HCT116 (cell line): ENCODE measurements around the gene DNAH10. TPM values are rescaled to one million over a fixed set of nuclear protein-coding genes. Genes with fewer than 3 reads are reported as not detected.

Source experiments
- ATAC-seq: fragments of 200-7000 bp; cut with Tn5 transposase; 2 replicates; pipeline ENCODE4 v1.9.1; 2020; ENCODE audit warnings: mild to moderate bottlenecking, moderate library complexity
- BruUV-seq: library from RNA; stranded (reverse); fragments of 400-500 nt; replicated peaks from 2 replicates; lab custom pipeline; 2021; lab: Mats Ljungman, UMichigan
- CTCF ChIA-PET: fragments of 300-600 bp; sonication (Branson Sonifier 250); formaldehyde crosslinking; loops from one replicate; lab custom pipeline; 2021; ENCODE audit warnings: antibody characterized with exemption; lab: Charles Lee
- POLR2A ChIA-PET: fragments of 300-600, 350-600 bp; sonication (Branson Sonifier 250); formaldehyde crosslinking; loops from one replicate; lab custom pipeline; 2021; ENCODE audit warnings: antibody characterized with exemption; lab: Charles Lee
- RAD21 ChIA-PET, 2 experiments: fragments of 300-600 bp; sonication (Branson Sonifier 250); formaldehyde crosslinking; loops; one replicate each; lab custom pipeline; 2023; ENCODE audit warnings: low total read pairs in 2 of 2; ENCODE audit not compliant: uncharacterized antibody in 2 of 2, unreplicated experiment in 2 of 2, low non-redundant PET in 1 of 2; lab: Charles Lee
- DNase-seq: peaks from one replicate; pipeline ENCODE4 v3.0.0-alpha.2; 2010; ENCODE audit warnings: low read depth, low spot score
- H2AFZ ChIP-seq: fragments of 200-600 bp; shearing (Covaris generic), sonication (generic); 2 replicates; pipeline ENCODE4 v1.6.1; 2017; ENCODE audit warnings: low read depth, mixed run types, mixed read lengths, antibody characterized with exemption, low read length; ENCODE audit not compliant: poor library complexity, severe bottlenecking
- H3K27ac ChIP-seq: 2 replicates; pipeline ENCODE4 v1.5.1; 2012; ENCODE audit warnings: low read depth, low read length
- H3K27me3 ChIP-seq: fragments of 200-600 bp; sonication (generic); 2 replicates; pipeline ENCODE4 v1.6.1; 2016; ENCODE audit warnings: mixed run types, low read length, mixed read lengths; ENCODE audit not compliant: insufficient read depth
- H3K36me3 ChIP-seq, 2 experiments: fragments of 200-500 bp in 1 of 2; fragments of 200-600 bp in 1 of 2; sonication (Bioruptor generic) in 1 of 2; sonication (generic) in 1 of 2; 2 replicates each; pipeline versions ENCODE4 v1.5.1 to v1.6.1; 2014 to 2016; ENCODE audit warnings: low read length in 2 of 2, inconsistent platforms in 1 of 2, mixed read lengths in 1 of 2, mixed run types in 1 of 2; ENCODE audit not compliant: insufficient read depth in 2 of 2, control insufficient read depth in 1 of 2
- H3K4me1 ChIP-seq, 2 experiments: fragments of 200-600 bp in 1 of 2; sonication (generic) in 1 of 2; 2 replicates each; pipeline versions ENCODE4 v1.5.1 to v1.6.1; 2012 to 2017; ENCODE audit warnings: low read length in 2 of 2, inconsistent platforms in 1 of 2, mild to moderate bottlenecking in 1 of 2, mixed read lengths in 1 of 2, mixed run types in 1 of 2, moderate library complexity in 1 of 2; ENCODE audit not compliant: insufficient read depth in 2 of 2, control insufficient read depth in 1 of 2
- H3K4me2 ChIP-seq: fragments of 200-600 bp; sonication (generic); 2 replicates; pipeline ENCODE4 v1.6.1; 2017; ENCODE audit warnings: mixed run types, low read length, mixed read lengths
- H3K4me3 ChIP-seq, 2 experiments: fragments of 200-600 bp in 1 of 2; sonication (generic) in 1 of 2; replicated peaks in 1 of 2; 2 replicates each; pipeline ENCODE4 v1.5.1; 2011 to 2016; ENCODE audit warnings: low read length in 2 of 2, control low read depth in 1 of 2, low read depth in 1 of 2, mild to moderate bottlenecking in 1 of 2, mixed read lengths in 1 of 2, mixed run types in 1 of 2
- H3K79me2 ChIP-seq: fragments of 200-600 bp; sonication (generic); 2 replicates; pipeline ENCODE4 v1.6.1; 2017; ENCODE audit warnings: mild to moderate bottlenecking, mixed run types, low read length, moderate library complexity, mixed read lengths; ENCODE audit not compliant: insufficient read depth
- H3K9ac ChIP-seq: fragments of 200-600 bp; sonication (generic); 2 replicates; pipeline ENCODE4 v1.6.1; 2016; ENCODE audit warnings: low read length, mixed read lengths
- H3K9me2 ChIP-seq: fragments of 200-600 bp; sonication (generic), shearing (Covaris generic); 2 replicates; pipeline ENCODE4 v1.6.1; 2017; ENCODE audit warnings: mixed run types, mild to moderate bottlenecking, moderate library complexity; ENCODE audit not compliant: insufficient read depth
- H3K9me3 ChIP-seq, 2 experiments: fragments of 200-500 bp in 1 of 2; fragments of 200-600 bp in 1 of 2; sonication (Bioruptor generic) in 1 of 2; sonication (generic) in 1 of 2; 2 replicates each; pipeline ENCODE4 v1.6.1; 2014 to 2017; ENCODE audit warnings: low read length in 2 of 2, mixed read lengths in 2 of 2, inconsistent platforms in 1 of 2, low read depth in 1 of 2, mild to moderate bottlenecking in 1 of 2, mixed run types in 1 of 2, moderate library complexity in 1 of 2; ENCODE audit not compliant: control insufficient read depth in 1 of 2, insufficient read depth in 1 of 2
- H4K20me1 ChIP-seq: fragments of 200-600 bp; sonication (generic), shearing (Covaris generic); 2 replicates; pipeline ENCODE4 v1.6.1; 2017; ENCODE audit warnings: mixed run types, mild to moderate bottlenecking, moderate library complexity; ENCODE audit not compliant: insufficient read depth
- CBX3 ChIP-seq: IDR thresholded peaks from 2 replicates; pipeline ENCODE4 v1.6.1; 2012; ENCODE audit warnings: low read depth
- CEBPB ChIP-seq: IDR thresholded peaks from 2 replicates; pipeline ENCODE4 v1.6.1; 2012; ENCODE audit warnings: low read depth
- EZH2 ChIP-seq: fragments of 200-600 bp; sonication (generic); IDR thresholded peaks from 2 replicates; pipeline ENCODE4 v1.6.1; 2017; ENCODE audit warnings: antibody characterized with exemption, mixed run types
- EZH2phosphoT487 ChIP-seq: fragments of 200-600 bp; IDR thresholded peaks from 2 replicates; pipeline ENCODE4 v1.6.1; 2018; ENCODE audit warnings: antibody characterized with exemption, borderline replicate concordance
- RAD21 ChIP-seq: IDR thresholded peaks from 2 replicates; pipeline ENCODE4 v1.6.1; 2012; ENCODE audit warnings: low read depth, mild to moderate bottlenecking
- SP1 ChIP-seq: IDR thresholded peaks from 2 replicates; pipeline ENCODE4 v1.6.1; 2012; ENCODE audit warnings: low read depth
- SRF ChIP-seq: IDR thresholded peaks from 2 replicates; pipeline ENCODE4 v1.6.1; 2012; ENCODE audit warnings: low read depth
- TCF7L2 ChIP-seq: IDR thresholded peaks from 2 replicates; pipeline ENCODE4 v1.7.0; 2011; ENCODE audit warnings: borderline replicate concordance, inconsistent platforms; ENCODE audit not compliant: insufficient read depth, insufficient read length; ENCODE audit errors: extremely low read depth
- ZFX ChIP-seq: fragments of 450-650 bp; IDR thresholded peaks from 2 replicates; pipeline ENCODE4 v1.6.1; 2017
- ZNF274 ChIP-seq: fragments of 200-500 bp; sonication (Bioruptor generic); IDR thresholded peaks from 2 replicates; pipeline ENCODE4 v1.6.1; 2014; ENCODE audit warnings: mild to moderate bottlenecking, low read depth, low read length, inconsistent platforms
- intact Hi-C: fragments of 100-400 bp; cut with micrococcal nuclease; formaldehyde crosslinking; loops from 2 replicates; pipeline ENCODE4 v1.10.0; 2022
- total RNA-seq: library from RNA; stranded (reverse); gene quantifications from one replicate; pipeline ENCODE4 v1.2.1, GENCODE V29; 2021; ENCODE audit not compliant: unreplicated experiment
- TF ChIP-seq, protein P1 (sequence below): IDR thresholded peaks from 2 replicates; pipeline ENCODE4 v1.6.1; 2011; ENCODE audit warnings: mild to moderate bottlenecking, low read length, moderate library complexity; ENCODE audit not compliant: insufficient replicate concordance; ENCODE audit errors: extremely low read depth

Gene DNAH10
- total RNA-seq, 1 experiment from 2014 or later, result 1.3 TPM

DNA sequence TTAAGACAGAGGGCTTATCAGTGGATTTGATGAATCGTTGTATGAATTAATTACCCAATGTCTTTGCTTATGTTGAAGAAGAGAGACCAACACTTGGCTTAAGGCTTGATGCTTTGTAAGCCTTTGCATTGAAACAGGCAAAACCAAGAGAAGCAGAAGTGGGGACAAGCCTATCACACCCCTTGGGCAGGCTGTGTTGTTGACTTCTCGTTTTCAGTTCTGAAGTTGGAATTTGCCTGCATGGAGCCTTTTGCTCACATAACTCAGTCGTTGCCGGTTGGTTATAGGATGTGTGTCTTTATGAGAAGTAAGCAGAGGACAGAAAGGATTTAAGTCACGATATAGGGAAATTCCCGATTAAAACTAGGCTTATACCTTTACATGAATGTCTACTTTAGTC, 115.9 kb downstream of the DNAH10 start:
- intact Hi-C loops, result no loop called here
- no peaks in the 10 kb centered on the region for H3K9me2 ChIP-seq
- no peak for TF ChIP-seq CBX3
- TF ChIP-seq CEBPB, result no peak
- TF ChIP-seq RAD21, result no peak
- TF ChIP-seq ZFX, result no peak
- no peak for TF ChIP-seq EZH2
- TF ChIP-seq EZH2phosphoT487, result no peak
- TF ChIP-seq SRF, result no peak
- TF ChIP-seq, protein P1, sequence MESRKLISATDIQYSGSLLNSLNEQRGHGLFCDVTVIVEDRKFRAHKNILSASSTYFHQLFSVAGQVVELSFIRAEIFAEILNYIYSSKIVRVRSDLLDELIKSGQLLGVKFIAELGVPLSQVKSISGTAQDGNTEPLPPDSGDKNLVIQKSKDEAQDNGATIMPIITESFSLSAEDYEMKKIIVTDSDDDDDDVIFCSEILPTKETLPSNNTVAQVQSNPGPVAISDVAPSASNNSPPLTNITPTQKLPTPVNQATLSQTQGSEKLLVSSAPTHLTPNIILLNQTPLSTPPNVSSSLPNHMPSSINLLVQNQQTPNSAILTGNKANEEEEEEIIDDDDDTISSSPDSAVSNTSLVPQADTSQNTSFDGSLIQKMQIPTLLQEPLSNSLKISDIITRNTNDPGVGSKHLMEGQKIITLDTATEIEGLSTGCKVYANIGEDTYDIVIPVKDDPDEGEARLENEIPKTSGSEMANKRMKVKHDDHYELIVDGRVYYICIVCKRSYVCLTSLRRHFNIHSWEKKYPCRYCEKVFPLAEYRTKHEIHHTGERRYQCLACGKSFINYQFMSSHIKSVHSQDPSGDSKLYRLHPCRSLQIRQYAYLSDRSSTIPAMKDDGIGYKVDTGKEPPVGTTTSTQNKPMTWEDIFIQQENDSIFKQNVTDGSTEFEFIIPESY, result no peak
- no peak for TF ChIP-seq TCF7L2
- ChIA-PET CTCF (no interaction called here), RAD21 (no interaction called here), POLR2A (no interaction called here)
- no peaks in the 10 kb centered on the region for H3K9me3 ChIP-seq
- no peak overlapping the region for H2AFZ ChIP-seq
- no peaks in the 10 kb centered on the region for H3K36me3 ChIP-seq
- no peaks in the 10 kb centered on the region for H3K79me2 ChIP-seq
- BruUV-seq, result no TSS peak
- H3K4me1 ChIP-seq, result no peaks in the 10 kb centered on the region
- no peak overlapping the region for H3K4me3 ChIP-seq
- ATAC-seq, result no peak
- no peaks in the 10 kb centered on the region for H3K27me3 ChIP-seq
- no peaks in the 10 kb centered on the region for H4K20me1 ChIP-seq
- DNase-seq, result no peak
- no peak overlapping the region for H3K4me2 ChIP-seq
- H3K27ac ChIP-seq, result no peak overlapping the region
- no peak overlapping the region for H3K9ac ChIP-seq

DNA sequence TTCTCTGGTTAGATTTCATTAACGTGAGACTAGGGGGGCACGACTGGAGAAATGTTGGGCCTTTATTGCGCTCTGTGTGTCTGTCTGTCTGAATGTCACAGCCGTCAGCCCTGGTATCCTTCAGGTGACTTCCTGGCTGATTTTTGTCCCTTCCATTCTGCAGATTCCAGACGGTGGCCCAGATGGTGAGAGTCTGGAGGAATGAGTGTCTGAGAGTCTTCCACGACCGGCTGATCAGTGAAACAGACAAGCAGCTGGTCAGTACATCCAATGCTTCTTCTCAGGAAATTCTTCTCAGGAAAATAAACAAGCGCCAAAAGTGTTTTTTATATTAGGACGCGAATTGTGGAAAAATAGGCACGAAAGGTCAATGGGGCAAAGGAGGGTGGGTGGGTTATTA, 117.0 kb downstream of the DNAH10 start:
- H3K4me3 ChIP-seq, result no peak overlapping the region
- no peak for ATAC-seq
- no peaks in the 10 kb centered on the region for H3K36me3 ChIP-seq
- no peak overlapping the region for H2AFZ ChIP-seq
- intact Hi-C loops, result no loop called here
- no peaks in the 10 kb centered on the region for H3K4me1 ChIP-seq
- no peaks in the 10 kb centered on the region for H3K9me2 ChIP-seq
- BruUV-seq, result no TSS peak
- RAD21 ChIA-PET, result no interaction called here
- H3K27me3 ChIP-seq, result no peaks in the 10 kb centered on the region
- DNase-seq, result no peak
- H3K27ac ChIP-seq, result no peak overlapping the region
- H4K20me1 ChIP-seq, result no peaks in the 10 kb centered on the region
- no peaks in the 10 kb centered on the region for H3K9me3 ChIP-seq
- no peak overlapping the region for H3K4me2 ChIP-seq
- CTCF ChIA-PET, result no interaction called here
- no peak overlapping the region for H3K9ac ChIP-seq
- POLR2A ChIA-PET, result no interaction called here
- no peaks in the 10 kb centered on the region for H3K79me2 ChIP-seq
- TF ChIP-seq SP1, result no peak
- TF ChIP-seq ZNF274, result no peak
- no peak for TF ChIP-seq RAD21
- TF ChIP-seq TCF7L2, result no peak
- TF ChIP-seq CBX3, result no peak
- TF ChIP-seq, all 23 proteins: peak for 0
